ENCODE data around the gene TOM1L2. TPM values are rescaled to one million over a fixed set of nuclear protein-coding genes. Genes with fewer than 3 reads are reported as not detected.
A peak's percentile ranks its signal among the peaks of the same experiment; 100 is the strongest.

TOM1L2 gene
- total RNA-seq, 1 experiment from 2014 or later = 45.2 TPM

DNA sequence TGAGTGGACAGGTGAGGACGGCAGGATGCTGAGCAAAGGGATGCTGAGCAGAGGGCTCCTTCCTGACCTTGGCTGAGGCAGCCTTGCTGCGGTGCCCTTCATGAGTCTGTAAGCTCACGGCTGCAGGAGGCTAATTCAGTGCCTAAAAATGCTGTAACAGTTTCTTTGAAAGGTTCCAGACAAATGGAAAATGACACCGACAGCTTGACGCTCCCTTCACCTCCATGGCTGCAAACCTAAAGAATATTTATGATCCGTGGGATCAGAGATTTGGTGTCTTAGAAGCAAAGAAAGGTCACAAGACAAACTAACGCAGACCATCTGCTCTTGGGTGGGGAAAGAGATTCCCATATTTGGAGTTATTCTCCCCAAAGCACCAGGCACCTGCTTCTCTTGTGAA is 28.0 kb downstream of the TOM1L2 start:
- TF ChIP-seq, protein P1, sequence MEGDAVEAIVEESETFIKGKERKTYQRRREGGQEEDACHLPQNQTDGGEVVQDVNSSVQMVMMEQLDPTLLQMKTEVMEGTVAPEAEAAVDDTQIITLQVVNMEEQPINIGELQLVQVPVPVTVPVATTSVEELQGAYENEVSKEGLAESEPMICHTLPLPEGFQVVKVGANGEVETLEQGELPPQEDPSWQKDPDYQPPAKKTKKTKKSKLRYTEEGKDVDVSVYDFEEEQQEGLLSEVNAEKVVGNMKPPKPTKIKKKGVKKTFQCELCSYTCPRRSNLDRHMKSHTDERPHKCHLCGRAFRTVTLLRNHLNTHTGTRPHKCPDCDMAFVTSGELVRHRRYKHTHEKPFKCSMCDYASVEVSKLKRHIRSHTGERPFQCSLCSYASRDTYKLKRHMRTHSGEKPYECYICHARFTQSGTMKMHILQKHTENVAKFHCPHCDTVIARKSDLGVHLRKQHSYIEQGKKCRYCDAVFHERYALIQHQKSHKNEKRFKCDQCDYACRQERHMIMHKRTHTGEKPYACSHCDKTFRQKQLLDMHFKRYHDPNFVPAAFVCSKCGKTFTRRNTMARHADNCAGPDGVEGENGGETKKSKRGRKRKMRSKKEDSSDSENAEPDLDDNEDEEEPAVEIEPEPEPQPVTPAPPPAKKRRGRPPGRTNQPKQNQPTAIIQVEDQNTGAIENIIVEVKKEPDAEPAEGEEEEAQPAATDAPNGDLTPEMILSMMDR (IDR thresholded peaks at IDR 0.05) = no peak
- TF ChIP-seq TCF7L2 (IDR thresholded peaks at IDR 0.05; ENCODE audit: low read depth, low read length) (no peak), POLR2AphosphoS5 (IDR thresholded peaks at IDR 0.05; ENCODE audit: low read depth, low read length) (no peak), SIN3A (IDR thresholded peaks at IDR 0.05; ENCODE audit: borderline replicate concordance, insufficient read depth, low read depth, low read length) (no peak)
- TF ChIP-seq, protein P2, sequence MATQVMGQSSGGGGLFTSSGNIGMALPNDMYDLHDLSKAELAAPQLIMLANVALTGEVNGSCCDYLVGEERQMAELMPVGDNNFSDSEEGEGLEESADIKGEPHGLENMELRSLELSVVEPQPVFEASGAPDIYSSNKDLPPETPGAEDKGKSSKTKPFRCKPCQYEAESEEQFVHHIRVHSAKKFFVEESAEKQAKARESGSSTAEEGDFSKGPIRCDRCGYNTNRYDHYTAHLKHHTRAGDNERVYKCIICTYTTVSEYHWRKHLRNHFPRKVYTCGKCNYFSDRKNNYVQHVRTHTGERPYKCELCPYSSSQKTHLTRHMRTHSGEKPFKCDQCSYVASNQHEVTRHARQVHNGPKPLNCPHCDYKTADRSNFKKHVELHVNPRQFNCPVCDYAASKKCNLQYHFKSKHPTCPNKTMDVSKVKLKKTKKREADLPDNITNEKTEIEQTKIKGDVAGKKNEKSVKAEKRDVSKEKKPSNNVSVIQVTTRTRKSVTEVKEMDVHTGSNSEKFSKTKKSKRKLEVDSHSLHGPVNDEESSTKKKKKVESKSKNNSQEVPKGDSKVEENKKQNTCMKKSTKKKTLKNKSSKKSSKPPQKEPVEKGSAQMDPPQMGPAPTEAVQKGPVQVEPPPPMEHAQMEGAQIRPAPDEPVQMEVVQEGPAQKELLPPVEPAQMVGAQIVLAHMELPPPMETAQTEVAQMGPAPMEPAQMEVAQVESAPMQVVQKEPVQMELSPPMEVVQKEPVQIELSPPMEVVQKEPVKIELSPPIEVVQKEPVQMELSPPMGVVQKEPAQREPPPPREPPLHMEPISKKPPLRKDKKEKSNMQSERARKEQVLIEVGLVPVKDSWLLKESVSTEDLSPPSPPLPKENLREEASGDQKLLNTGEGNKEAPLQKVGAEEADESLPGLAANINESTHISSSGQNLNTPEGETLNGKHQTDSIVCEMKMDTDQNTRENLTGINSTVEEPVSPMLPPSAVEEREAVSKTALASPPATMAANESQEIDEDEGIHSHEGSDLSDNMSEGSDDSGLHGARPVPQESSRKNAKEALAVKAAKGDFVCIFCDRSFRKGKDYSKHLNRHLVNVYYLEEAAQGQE (IDR thresholded peaks at IDR 0.05; ENCODE audit: insufficient read depth in 1 of 2, low read depth in 2 of 2, low read length in 1 of 2) = no peak
- H3K36me3 ChIP-seq (ENCODE audit: control insufficient read depth, insufficient read depth, low read length) = no peaks in the 10 kb centered on the region; the same call in 1 of the 2 replicates
- no peaks in the 10 kb centered on the region for H3K9me3 ChIP-seq (ENCODE audit: control insufficient read depth, insufficient read depth, low read depth, low read length)
- intact Hi-C loops (cut with micrococcal nuclease; ENCODE audit: unreplicated experiment) = no loop called here
- ChIA-PET POLR2A (interaction anchor here (0.7 to 1.0 kb wide), 3 partner anchors 9 to 57 kb away, joined by 3 to 7 read pairs (median 3); partner anchors contain the start of genes DRC3 and TOM1L2), CTCF (no interaction called here)
- in situ Hi-C loops (cut with HindIII; ENCODE audit: low pct_unique_long_range_greater_than_20kb, low sequenced_read_pairs) = no loop called here
- H3K4me1 ChIP-seq (ENCODE audit: control insufficient read depth, insufficient read depth, low read length) = peaks cover 74% of the 10 kb centered on the region
- H3K27ac ChIP-seq (ENCODE audit: low read length) = peak overlapping the region; percentile 84
- no TSS peak for BruUV-seq (replicated peaks)
- no peak overlapping the region for H3K4me3 ChIP-seq (ENCODE audit: low read depth in 2 of 2, low read length in 2 of 2)
- no peaks in the 10 kb centered on the region for H3K27me3 ChIP-seq (ENCODE audit: control insufficient read depth, insufficient read depth, low read length)
- ATAC-seq = no peak
- no peak for DNase-seq (ENCODE audit: low read depth, low spot score)

DNA sequence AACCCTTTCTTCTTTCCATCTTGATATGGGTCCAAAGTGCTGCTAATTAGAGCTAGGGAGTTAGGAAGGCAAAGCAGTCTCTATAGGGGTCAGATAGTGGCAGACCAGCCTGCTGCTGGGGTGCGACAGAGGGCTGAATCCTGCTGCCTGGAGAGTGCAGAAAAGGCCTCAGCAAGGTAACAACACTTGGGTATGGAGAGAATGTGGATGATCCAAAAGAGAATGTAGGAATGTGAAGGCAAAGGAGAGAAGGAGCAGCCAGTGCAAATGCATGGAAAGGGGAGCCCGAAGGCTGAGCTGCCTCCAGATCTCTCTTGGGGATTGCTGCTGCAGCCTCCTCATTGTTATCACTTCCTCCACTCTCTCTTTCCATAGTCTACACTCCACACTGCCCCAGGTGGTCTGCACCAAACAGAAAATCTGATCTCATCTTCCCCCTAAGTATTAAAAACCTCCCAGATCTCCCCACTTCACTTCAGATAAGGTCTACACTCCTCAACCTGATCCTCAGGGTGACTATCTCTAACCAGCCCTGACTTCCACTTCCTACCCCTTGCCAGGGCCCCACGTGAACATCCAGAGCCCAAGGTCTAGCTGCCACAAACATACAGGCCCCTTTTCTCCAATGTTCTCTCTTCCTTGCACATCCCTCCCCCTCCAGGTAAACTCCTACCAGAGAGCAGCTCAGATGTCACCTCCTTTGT is 28.8 kb downstream of the TOM1L2 start:
- Histone ChIP-seq H3K4me1 (ENCODE audit: control insufficient read depth, insufficient read depth, low read length) (peaks cover 79% of the 10 kb centered on the region), H3K36me3 (ENCODE audit: control insufficient read depth, insufficient read depth, low read length) (no peaks in the 10 kb centered on the region; the same call in 1 of the 2 replicates), H3K4me3 (ENCODE audit: low read depth in 2 of 2, low read length in 2 of 2) (no peak overlapping the region), H3K27ac (ENCODE audit: low read length) (peak overlapping the region; percentile 84), H3K27me3 (ENCODE audit: control insufficient read depth, insufficient read depth, low read length) (no peaks in the 10 kb centered on the region), H3K9me3 (ENCODE audit: control insufficient read depth, insufficient read depth, low read depth, low read length) (no peaks in the 10 kb centered on the region)
- POLR2A ChIA-PET = no interaction called here
- CTCF ChIA-PET = no interaction called here
- TF ChIP-seq, protein P2 (IDR thresholded peaks at IDR 0.05; ENCODE audit: insufficient read depth in 1 of 2, low read depth in 2 of 2, low read length in 1 of 2) = no peak
- TF ChIP-seq SIN3A (IDR thresholded peaks at IDR 0.05; ENCODE audit: borderline replicate concordance, insufficient read depth, low read depth, low read length) = no peak
- no peak for TF ChIP-seq POLR2AphosphoS5 (IDR thresholded peaks at IDR 0.05; ENCODE audit: low read depth, low read length)
- TF ChIP-seq, protein P1 (IDR thresholded peaks at IDR 0.05) = no peak
- TF ChIP-seq TCF7L2 (IDR thresholded peaks at IDR 0.05; ENCODE audit: low read depth, low read length) = no peak
- BruUV-seq (replicated peaks) = no TSS peak
- ATAC-seq = peak; percentile 60
- DNase-seq (ENCODE audit: low read depth, low spot score) = no peak
- in situ Hi-C loops (cut with HindIII; ENCODE audit: low pct_unique_long_range_greater_than_20kb, low sequenced_read_pairs) = no loop called here
- intact Hi-C loops (cut with micrococcal nuclease; ENCODE audit: unreplicated experiment) = no loop called here

Measured in Panc1 (cell line).